ENCODE data around the gene TBC1D5. TPM values are rescaled to one million over a fixed set of nuclear protein-coding genes. Genes with fewer than 3 reads are reported as not detected.

Gene TBC1D5
- polyA plus RNA-seq, 1 experiment: 44.6 TPM

GRCh38 chr3:17217588-17217987 lies 524.8 kb downstream of the TBC1D5 start:
- no peak for DNase-seq (ENCODE audit: low read depth, low spot score)
- TF ChIP-seq CTCF (IDR thresholded peaks at IDR 0.05; ENCODE audit: low read depth, low read length): no peak
- POLR2A ChIA-PET: no interaction called here
- no peaks in the 10 kb centered on the region for H3K27me3 ChIP-seq (ENCODE audit: control insufficient read depth, insufficient read depth, low read length)
- no peak overlapping the region for H3K27ac ChIP-seq (ENCODE audit: low read depth, low read length)
- CTCF ChIA-PET: no interaction called here
- H3K4me3 ChIP-seq (ENCODE audit: low read depth, low read length): no peak overlapping the region
- H3K9me3 ChIP-seq (ENCODE audit: control insufficient read depth, insufficient read depth, low read length): no peaks in the 10 kb centered on the region

DNA sequence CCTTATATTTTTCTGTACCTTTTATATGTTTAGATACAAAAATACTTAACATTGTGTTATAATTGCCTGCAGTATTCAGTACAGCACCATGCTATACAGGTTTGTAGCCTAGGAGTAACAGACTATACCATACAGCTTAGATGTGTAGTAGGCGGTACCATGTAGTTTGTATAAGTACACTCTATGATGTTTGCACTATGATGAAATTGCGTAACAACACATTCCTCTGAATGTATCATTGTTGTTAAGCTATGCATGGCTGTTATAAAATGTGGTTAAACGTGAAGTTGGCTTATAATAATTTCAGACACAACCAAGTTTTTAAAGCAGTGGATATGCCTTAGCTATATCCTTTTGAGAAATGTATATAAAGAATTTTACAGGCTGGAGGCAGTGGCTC lies 529.3 kb downstream of the TBC1D5 start:
- Histone ChIP-seq H3K27me3 (ENCODE audit: control insufficient read depth, insufficient read depth, low read length) (no peaks in the 10 kb centered on the region), H3K27ac (ENCODE audit: low read depth, low read length) (no peak overlapping the region), H3K9me3 (ENCODE audit: control insufficient read depth, insufficient read depth, low read length) (no peaks in the 10 kb centered on the region), H3K4me3 (ENCODE audit: low read depth, low read length) (no peak overlapping the region)
- DNase-seq (ENCODE audit: low read depth, low spot score): no peak
- ChIA-PET POLR2A (no interaction called here), CTCF (interaction anchor here (1.2 to 1.6 kb wide), 3 partner anchors 20 to 611 kb away, joined by 3 to 5 read pairs (median 4); no protein-coding TSS in a partner anchor)
- TF ChIP-seq CTCF (IDR thresholded peaks at IDR 0.05; ENCODE audit: low read depth, low read length): no peak

DNA sequence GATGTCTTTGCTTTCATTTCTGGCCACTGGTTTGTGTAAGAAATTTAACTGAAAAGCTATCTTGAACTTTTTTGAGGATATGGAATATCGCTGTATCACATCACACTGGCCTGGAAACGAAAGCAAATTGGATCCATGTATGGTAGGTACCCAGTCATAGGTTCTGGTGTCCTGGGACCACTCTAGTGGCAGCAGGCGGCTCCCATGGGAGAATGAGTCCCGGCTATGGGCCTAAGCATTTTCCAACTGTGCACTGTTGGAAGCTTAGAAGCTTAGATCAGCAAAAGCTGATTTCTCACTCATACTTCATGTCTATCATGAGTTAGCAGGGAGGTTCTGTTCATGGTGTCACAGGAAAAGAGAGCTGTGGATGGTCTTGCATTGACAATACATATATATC lies 534.5 kb downstream of the TBC1D5 start:
- no peak for DNase-seq (ENCODE audit: low read depth, low spot score)
- POLR2A ChIA-PET: no interaction called here
- CTCF ChIA-PET: interaction anchor here (1.9 kb wide), 1 partner anchor 12 kb away, joined by 6 read pairs; no protein-coding TSS in a partner anchor
- H3K9me3 ChIP-seq (ENCODE audit: control insufficient read depth, insufficient read depth, low read length): no peaks in the 10 kb centered on the region
- no peak for TF ChIP-seq CTCF (IDR thresholded peaks at IDR 0.05; ENCODE audit: low read depth, low read length)
- no peak overlapping the region for H3K4me3 ChIP-seq (ENCODE audit: low read depth, low read length)
- H3K27ac ChIP-seq (ENCODE audit: low read depth, low read length): no peak overlapping the region
- H3K27me3 ChIP-seq (ENCODE audit: control insufficient read depth, insufficient read depth, low read length): no peaks in the 10 kb centered on the region

GRCh38 chr3:17207019-17207418 lies 535.4 kb downstream of the TBC1D5 start:
- TF ChIP-seq CTCF (IDR thresholded peaks at IDR 0.05; ENCODE audit: low read depth, low read length): no peak
- ChIA-PET POLR2A (no interaction called here), CTCF (no interaction called here)
- DNase-seq (ENCODE audit: low read depth, low spot score): no peak
- Histone ChIP-seq H3K9me3 (ENCODE audit: control insufficient read depth, insufficient read depth, low read length) (peaks cover 5% of the 10 kb centered on the region; the same call in 1 of the 2 replicates), H3K27ac (ENCODE audit: low read depth, low read length) (no peak overlapping the region), H3K4me3 (ENCODE audit: low read depth, low read length) (no peak overlapping the region), H3K27me3 (ENCODE audit: control insufficient read depth, insufficient read depth, low read length) (no peaks in the 10 kb centered on the region)

DNA sequence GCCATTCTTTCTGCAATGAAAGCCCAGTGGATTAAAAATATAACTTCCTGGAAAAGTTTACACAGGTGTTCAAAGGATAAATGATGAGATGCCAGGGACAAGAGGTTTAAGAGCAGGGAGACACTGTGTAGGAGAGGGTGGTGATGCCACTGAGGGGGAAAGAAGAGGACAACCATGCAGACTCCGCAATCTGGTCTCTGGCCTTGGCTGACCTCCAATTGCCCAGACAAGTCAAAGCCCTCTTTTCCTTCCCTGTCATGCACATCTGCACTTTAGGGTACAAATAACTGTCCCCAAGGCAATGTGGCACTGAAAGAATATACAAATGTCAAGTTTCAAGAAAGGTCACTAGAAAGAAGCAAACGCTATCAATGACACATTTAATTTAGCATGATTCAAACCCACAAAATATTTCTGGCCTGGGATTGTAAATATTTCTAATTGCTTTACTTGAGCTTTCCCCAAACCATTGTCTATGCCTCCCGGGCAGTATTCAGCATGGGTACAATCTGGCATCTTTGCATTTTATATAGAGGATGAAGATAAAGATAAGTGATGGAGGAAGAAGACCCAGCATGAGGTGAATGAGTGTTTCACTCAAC lies 538.3 kb downstream of the TBC1D5 start:
- H3K9me3 ChIP-seq (ENCODE audit: control insufficient read depth, insufficient read depth, low read length): peaks cover 5% of the 10 kb centered on the region; the same call in 1 of the 2 replicates
- POLR2A ChIA-PET: no interaction called here
- no peak overlapping the region for H3K27ac ChIP-seq (ENCODE audit: low read depth, low read length)
- CTCF ChIA-PET: no interaction called here
- H3K27me3 ChIP-seq (ENCODE audit: control insufficient read depth, insufficient read depth, low read length): no peaks in the 10 kb centered on the region
- TF ChIP-seq CTCF (IDR thresholded peaks at IDR 0.05; ENCODE audit: low read depth, low read length): no peak
- no peak for DNase-seq (ENCODE audit: low read depth, low spot score)
- H3K4me3 ChIP-seq (ENCODE audit: low read depth, low read length): no peak overlapping the region

Measured in AG04450 (cell line).